Panc1 (cell line): ENCODE data around the gene WDR48. TPM values are rescaled to one million over a fixed set of nuclear protein-coding genes. Genes with fewer than 3 reads are reported as not detected.

Experiments used
- ATAC-seq: fragments of 200-7000 bp; cut with Tn5 transposase; 2 replicates; pipeline ENCODE4 v1.9.1; 2020; ENCODE audit warnings: mild to moderate bottlenecking, moderate library complexity
- BruUV-seq: library from RNA; stranded (reverse); fragments of 400-500 nt; replicated peaks from 2 replicates; lab custom pipeline; 2021; lab: Mats Ljungman, UMichigan
- CTCF ChIA-PET: fragments of 300-600 bp; sonication (Branson Sonifier 250); formaldehyde crosslinking; loops from one replicate; lab custom pipeline; 2022; ENCODE audit warnings: antibody characterized with exemption; lab: Charles Lee
- POLR2A ChIA-PET: fragments of 300-600 bp; sonication (Branson Sonifier 250); formaldehyde crosslinking; loops from one replicate; lab custom pipeline; 2022; ENCODE audit warnings: antibody characterized with exemption; lab: Charles Lee
- DNase-seq: peaks from one replicate; pipeline ENCODE4 v3.0.0-alpha.2; 2010; ENCODE audit warnings: low read depth, low spot score
- H3K27ac ChIP-seq: 2 replicates; pipeline ENCODE4 v1.5.1; 2011; ENCODE audit warnings: mild to moderate bottlenecking, low read length, inconsistent platforms
- H3K27me3 ChIP-seq: fragments of 200-500 bp; sonication (Bioruptor generic); 2 replicates; pipeline ENCODE4 v1.6.0; 2014; ENCODE audit warnings: low read length, inconsistent platforms; ENCODE audit not compliant: control insufficient read depth, insufficient read depth
- H3K36me3 ChIP-seq: fragments of 200-500 bp; sonication (Bioruptor generic); 2 replicates; pipeline ENCODE4 v1.5.1; 2014; ENCODE audit warnings: inconsistent platforms, mild to moderate bottlenecking, low read length, moderate library complexity; ENCODE audit not compliant: control insufficient read depth, insufficient read depth
- H3K4me1 ChIP-seq: 2 replicates; pipeline ENCODE4 v1.5.1; 2011; ENCODE audit warnings: inconsistent platforms, mild to moderate bottlenecking, low read length, moderate library complexity; ENCODE audit not compliant: control insufficient read depth, insufficient read depth
- H3K4me3 ChIP-seq, 2 experiments: 2 replicates each; pipeline ENCODE4 v1.5.1; 2011 to 2012; ENCODE audit warnings: low read depth in 2 of 2, low read length in 2 of 2, mild to moderate bottlenecking in 2 of 2, inconsistent platforms in 1 of 2, moderate library complexity in 1 of 2
- H3K9me3 ChIP-seq: fragments of 200-500 bp; sonication (Bioruptor generic); 2 replicates; pipeline ENCODE4 v1.5.1; 2014; ENCODE audit warnings: low read depth, mild to moderate bottlenecking, inconsistent platforms, low read length, moderate library complexity; ENCODE audit not compliant: control insufficient read depth, insufficient read depth
- POLR2AphosphoS5 ChIP-seq: IDR thresholded peaks from 2 replicates; pipeline ENCODE4 v1.6.1; 2012; ENCODE audit warnings: mild to moderate bottlenecking, low read depth, low read length, moderate library complexity
- SIN3A ChIP-seq: IDR thresholded peaks from 2 replicates; pipeline ENCODE4 v1.6.1; 2012; ENCODE audit warnings: low read depth, mild to moderate bottlenecking, low read length, moderate library complexity, borderline replicate concordance; ENCODE audit not compliant: insufficient read depth
- TCF7L2 ChIP-seq: IDR thresholded peaks from 2 replicates; pipeline ENCODE4 v1.6.1; 2011; ENCODE audit warnings: mild to moderate bottlenecking, low read depth, low read length, inconsistent platforms
- in situ Hi-C: cut with HindIII; loops from 2 replicates; pipeline ENCODE4 v1.10.0; 2016; ENCODE audit warnings: low sequenced_read_pairs, low pct_unique_long_range_greater_than_20kb
- intact Hi-C: fragments of 100-400 bp; cut with micrococcal nuclease; formaldehyde crosslinking; loops from one replicate; pipeline ENCODE4 v1.10.0; 2022; ENCODE audit not compliant: unreplicated experiment
- total RNA-seq: library from RNA; stranded (reverse); gene quantifications from one replicate; pipeline ENCODE4 v1.2.1, GENCODE V29; 2021; ENCODE audit not compliant: unreplicated experiment
- TF ChIP-seq, protein P1 (sequence below), 2 experiments: IDR thresholded peaks; 2 replicates each; pipeline ENCODE4 v1.6.1; 2011 to 2012; ENCODE audit warnings: low read depth in 2 of 2, control low read depth in 1 of 2, low read length in 1 of 2, mild to moderate bottlenecking in 1 of 2, moderate library complexity in 1 of 2; ENCODE audit not compliant: insufficient read depth in 1 of 2
- TF ChIP-seq, protein P2 (sequence below): fragments of 450-650 bp; IDR thresholded peaks from 2 replicates; pipeline ENCODE4 v1.5.1; 2017; ENCODE audit warnings: mild to moderate bottlenecking

The WDR48 gene
- total RNA-seq, 1 experiment from 2014 or later: 15.7 TPM

DNA sequence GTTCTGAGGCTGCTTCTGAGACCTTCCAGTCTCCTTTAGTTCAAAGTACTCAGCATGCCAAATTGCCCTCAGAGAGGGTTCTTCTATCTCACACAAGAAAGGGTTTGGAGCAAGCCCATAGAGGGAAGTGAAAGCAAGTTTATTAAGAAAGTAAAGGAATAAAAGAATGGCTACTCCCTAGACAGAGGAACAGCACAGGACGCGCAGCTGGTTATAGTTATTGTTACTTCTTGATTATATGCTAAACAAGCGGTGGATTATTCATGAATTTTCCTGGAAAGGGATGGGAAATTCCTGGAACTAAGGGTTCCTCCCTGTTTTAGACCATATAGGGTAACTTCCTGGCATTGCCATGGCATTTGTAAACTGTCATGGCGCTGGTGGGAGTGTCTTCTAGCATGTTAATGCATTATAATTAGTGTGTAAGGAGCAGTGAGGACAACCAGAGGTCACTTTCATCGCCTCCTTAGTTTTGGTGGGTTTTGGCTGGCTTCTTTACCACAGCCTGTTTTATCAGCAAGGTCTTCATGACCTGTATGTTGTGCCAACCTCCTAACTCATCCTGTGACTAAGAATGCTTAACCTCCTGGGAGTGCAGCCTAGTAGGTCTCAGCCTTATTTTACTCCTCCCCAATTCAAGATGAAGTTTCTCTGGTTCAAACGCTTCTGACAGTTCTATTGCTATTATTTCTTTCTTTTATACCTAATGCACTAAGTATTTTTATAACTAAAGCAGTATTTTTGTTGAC, 26.4 kb upstream of the WDR48 start:
- POLR2A ChIA-PET: no interaction called here

GRCh38 chr3:39028546-39028945, 23.3 kb upstream of the WDR48 start:
- in situ Hi-C loops: no loop called here
- H3K27me3 ChIP-seq: 0 out of 2 replicates have a peak, but pooled peaks cover 4% of the 10 kb centered on the region
- no peaks in the 10 kb centered on the region for H3K36me3 ChIP-seq
- H3K4me3 ChIP-seq: no peak overlapping the region
- H3K9me3 ChIP-seq: no peaks in the 10 kb centered on the region
- TF ChIP-seq, protein P1, sequence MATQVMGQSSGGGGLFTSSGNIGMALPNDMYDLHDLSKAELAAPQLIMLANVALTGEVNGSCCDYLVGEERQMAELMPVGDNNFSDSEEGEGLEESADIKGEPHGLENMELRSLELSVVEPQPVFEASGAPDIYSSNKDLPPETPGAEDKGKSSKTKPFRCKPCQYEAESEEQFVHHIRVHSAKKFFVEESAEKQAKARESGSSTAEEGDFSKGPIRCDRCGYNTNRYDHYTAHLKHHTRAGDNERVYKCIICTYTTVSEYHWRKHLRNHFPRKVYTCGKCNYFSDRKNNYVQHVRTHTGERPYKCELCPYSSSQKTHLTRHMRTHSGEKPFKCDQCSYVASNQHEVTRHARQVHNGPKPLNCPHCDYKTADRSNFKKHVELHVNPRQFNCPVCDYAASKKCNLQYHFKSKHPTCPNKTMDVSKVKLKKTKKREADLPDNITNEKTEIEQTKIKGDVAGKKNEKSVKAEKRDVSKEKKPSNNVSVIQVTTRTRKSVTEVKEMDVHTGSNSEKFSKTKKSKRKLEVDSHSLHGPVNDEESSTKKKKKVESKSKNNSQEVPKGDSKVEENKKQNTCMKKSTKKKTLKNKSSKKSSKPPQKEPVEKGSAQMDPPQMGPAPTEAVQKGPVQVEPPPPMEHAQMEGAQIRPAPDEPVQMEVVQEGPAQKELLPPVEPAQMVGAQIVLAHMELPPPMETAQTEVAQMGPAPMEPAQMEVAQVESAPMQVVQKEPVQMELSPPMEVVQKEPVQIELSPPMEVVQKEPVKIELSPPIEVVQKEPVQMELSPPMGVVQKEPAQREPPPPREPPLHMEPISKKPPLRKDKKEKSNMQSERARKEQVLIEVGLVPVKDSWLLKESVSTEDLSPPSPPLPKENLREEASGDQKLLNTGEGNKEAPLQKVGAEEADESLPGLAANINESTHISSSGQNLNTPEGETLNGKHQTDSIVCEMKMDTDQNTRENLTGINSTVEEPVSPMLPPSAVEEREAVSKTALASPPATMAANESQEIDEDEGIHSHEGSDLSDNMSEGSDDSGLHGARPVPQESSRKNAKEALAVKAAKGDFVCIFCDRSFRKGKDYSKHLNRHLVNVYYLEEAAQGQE (IDR thresholded peaks at IDR 0.05; ENCODE audit: insufficient read depth in 1 of 2, low read depth in 2 of 2, low read length in 1 of 2): no peak
- TF ChIP-seq, protein P2, sequence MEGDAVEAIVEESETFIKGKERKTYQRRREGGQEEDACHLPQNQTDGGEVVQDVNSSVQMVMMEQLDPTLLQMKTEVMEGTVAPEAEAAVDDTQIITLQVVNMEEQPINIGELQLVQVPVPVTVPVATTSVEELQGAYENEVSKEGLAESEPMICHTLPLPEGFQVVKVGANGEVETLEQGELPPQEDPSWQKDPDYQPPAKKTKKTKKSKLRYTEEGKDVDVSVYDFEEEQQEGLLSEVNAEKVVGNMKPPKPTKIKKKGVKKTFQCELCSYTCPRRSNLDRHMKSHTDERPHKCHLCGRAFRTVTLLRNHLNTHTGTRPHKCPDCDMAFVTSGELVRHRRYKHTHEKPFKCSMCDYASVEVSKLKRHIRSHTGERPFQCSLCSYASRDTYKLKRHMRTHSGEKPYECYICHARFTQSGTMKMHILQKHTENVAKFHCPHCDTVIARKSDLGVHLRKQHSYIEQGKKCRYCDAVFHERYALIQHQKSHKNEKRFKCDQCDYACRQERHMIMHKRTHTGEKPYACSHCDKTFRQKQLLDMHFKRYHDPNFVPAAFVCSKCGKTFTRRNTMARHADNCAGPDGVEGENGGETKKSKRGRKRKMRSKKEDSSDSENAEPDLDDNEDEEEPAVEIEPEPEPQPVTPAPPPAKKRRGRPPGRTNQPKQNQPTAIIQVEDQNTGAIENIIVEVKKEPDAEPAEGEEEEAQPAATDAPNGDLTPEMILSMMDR: no peak
- TF ChIP-seq SIN3A (no peak), TCF7L2 (no peak), POLR2AphosphoS5 (no peak)
- H3K27ac ChIP-seq: no peak overlapping the region
- H3K4me1 ChIP-seq: no peaks in the 10 kb centered on the region
- ChIA-PET CTCF (no interaction called here), POLR2A (no interaction called here)
- BruUV-seq: no TSS peak
- intact Hi-C loops: no loop called here
- no peak for DNase-seq
- no peak for ATAC-seq

More for the DNA sequence above, 26.4 kb upstream of the WDR48 start:
- TF ChIP-seq, protein P1 (IDR thresholded peaks at IDR 0.05; ENCODE audit: insufficient read depth in 1 of 2, low read depth in 2 of 2, low read length in 1 of 2): no peak
- TF ChIP-seq TCF7L2 (no peak), POLR2AphosphoS5 (no peak), SIN3A (no peak)
- TF ChIP-seq, protein P2: no peak
- H3K27ac ChIP-seq: no peak overlapping the region
- 0 out of 2 replicates have a peak, but pooled peaks cover 4% of the 10 kb centered on the region for H3K27me3 ChIP-seq
- no TSS peak for BruUV-seq
- H3K36me3 ChIP-seq: no peaks in the 10 kb centered on the region
- H3K4me1 ChIP-seq: no peaks in the 10 kb centered on the region
- H3K9me3 ChIP-seq: no peaks in the 10 kb centered on the region
- DNase-seq (no peak), ATAC-seq (no peak)
- no peak overlapping the region for H3K4me3 ChIP-seq
- in situ Hi-C loops (no loop called here), intact Hi-C loops (no loop called here)
- CTCF ChIA-PET: no interaction called here
